SKM-1 treated with dmso at 0.1 percent for 144 hours (cell line): ENCODE results near the gene CDH20.
A peak's percentile ranks its signal among the peaks of the same experiment; 100 is the strongest.

Source experiments
- DNase-seq: peaks from one replicate; lab custom pipeline; 2025; ENCODE audit not compliant: unreplicated experiment; lab: John Stamatoyannopoulos, UW

The CDH20 gene

GRCh38 chr18:61572084-61572655 is 238.9 kb downstream of the CDH20 start:
- DNase-seq = no peak

GRCh38 chr18:61572871-61573270 is 239.6 kb downstream of the CDH20 start:
- no peak for DNase-seq

DNA sequence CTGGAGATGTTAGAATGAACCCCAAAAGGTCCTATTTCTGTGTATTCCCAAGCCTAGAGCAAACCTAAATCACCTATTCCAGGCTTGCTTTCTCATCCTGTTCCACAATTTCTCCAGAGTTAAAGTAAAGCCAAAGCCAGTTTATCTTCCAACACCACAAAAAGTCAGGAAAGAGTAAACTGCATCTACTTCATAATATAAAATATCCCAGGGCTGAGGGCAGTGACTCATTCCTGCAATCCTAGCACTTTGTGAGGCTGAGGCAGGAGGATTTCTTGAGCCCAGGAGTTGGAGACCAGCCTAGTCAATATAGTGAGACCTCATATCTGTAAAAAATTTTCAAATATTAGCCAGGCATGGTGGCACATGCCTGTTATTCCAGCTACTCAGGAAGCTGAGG is 241.4 kb downstream of the CDH20 start:
- DNase-seq = no peak

- DNase-seq = no peak
Measured at GRCh38 chr18:61575419-61575818, 242.2 kb downstream of the CDH20 start.

DNA sequence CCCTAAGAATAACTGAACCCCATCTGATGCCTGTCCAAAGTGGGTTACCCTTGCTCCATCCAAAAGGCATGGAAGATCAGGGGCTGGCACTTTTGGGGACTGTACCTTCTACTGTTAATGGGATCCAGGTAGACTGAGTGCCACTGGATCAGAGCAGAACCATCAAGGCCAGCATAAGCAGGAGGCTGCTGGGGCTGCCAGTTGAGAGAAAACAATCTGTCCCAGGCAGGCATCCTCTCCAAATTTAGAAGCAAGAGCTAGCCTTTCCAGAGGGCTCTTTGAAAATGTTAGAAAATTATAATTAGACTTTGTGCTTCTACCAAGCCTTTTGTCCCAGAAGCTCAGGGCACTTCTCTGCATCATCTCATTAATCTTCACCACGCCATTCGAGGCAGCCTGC is 245.6 kb downstream of the CDH20 start:
- DNase-seq = no peak

DNA sequence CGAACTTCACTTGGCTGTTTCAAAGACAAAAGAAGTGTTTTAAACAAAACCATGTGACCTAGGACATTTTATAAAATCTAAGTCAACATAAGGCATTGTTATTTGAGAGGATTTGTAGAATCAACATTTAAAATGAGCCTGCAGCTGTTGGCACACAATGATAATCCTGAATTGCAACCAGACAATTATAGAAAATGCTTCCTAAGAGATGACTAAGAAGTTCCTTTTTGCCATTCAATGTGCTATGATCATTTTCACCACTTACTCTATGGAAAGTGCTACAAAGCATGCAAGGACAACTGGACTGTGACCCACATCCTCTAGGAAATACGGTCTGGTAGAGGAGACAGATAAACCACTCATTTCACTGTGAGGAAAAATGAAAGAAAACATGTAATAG is 246.4 kb downstream of the CDH20 start:
- DNase-seq = no peak

- DNase-seq = no peak
Measured at GRCh38 chr18:61580046-61580445, 246.8 kb downstream of the CDH20 start.

DNA sequence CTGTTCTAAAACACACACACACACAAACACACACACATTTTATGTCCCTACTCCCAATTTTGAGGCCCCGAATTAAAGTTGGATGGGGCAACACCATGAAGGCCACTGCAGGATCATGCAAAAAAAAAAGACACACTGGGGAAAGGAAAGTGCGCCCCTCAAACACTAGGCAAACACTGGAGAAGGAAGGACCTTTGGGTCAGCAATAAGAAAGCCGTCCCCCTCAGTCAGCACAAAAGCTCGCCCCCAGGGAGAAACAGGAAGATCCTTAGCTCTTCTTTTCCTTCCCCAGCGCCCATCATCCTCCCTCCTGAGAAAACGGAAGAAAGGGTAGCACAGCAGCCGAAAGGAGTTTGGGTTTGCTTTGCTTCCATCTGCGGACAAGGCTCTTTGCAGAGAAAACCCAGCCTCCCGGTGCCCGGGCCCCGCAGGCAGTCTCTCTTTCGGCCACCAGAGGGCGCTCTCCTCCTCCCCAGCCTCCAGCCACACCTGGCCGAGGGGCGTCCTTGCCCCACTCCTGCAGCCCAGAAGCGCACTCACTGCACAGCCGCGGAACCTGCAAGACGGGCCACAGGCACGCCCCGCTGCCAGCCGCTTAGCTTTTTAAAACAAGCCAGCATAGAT is 248.5 kb downstream of the CDH20 start:
- peak; percentile 15 for DNase-seq

DNA sequence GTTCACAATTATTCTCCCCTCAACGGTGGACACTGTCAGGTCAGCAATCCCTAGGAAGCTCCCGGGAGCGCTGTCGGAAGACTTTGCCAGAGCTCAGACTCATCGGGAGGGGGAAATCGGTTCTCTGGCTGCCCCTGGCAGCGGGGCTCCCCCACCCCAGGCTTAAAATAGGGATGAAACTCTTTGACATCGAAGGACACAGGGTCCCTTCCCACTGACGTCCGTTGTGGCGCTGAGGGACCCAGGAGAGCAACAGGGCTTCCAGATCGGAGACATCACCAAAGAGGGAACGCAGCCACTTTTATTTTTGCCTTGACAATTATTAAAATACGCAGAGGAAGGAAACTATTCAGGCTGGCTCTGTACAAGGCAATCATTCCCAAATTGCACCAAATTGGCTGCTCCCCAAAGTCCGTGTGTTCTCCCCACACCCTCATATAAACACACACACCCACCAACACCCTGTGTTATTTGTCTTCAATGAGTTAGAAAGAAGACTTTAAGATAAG is 249.0 kb downstream of the CDH20 start:
- DNase-seq = no peak

DNA sequence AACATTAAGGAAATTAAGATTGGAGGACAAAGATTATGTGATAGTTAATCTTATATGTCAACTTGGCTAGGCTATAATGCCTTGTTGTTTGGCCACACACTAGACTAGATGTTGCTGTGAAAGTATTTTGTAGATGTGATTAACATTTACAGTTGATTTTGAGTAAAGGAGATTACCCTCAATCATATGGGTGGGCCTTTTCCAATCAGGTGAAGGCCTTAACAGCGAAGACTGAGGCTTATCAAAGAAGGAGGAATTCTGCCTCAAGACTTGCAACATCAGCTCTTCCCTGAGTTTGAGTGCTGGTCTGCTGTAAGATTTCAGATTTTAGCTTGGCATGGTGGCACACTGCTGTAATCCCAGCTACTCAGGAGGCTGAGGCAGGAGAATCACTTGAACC is 250.3 kb downstream of the CDH20 start:
- no peak for DNase-seq

DNA sequence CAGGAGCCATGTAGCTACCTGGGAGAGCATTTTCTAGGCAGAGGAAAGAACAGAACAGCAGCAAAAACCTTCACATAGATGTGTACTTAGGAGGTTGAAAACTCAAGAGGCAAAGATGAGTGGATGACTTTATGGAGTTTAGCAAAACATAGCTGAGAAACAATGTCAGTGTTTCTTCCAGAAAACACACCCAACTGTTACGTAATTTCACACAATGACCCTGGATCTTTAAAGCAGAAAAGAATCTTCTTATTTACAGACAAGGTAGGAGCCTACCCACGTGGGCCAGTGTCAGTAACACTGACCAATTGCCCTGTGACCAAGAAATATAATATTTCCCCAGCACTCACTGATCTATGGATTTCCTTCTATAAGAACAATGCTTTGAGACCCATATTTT is 254.6 kb downstream of the CDH20 start:
- no peak for DNase-seq

- peak; percentile 50 for DNase-seq
Measured at GRCh38 chr18:61589053-61589723, 256.0 kb downstream of the CDH20 start.

GRCh38 chr18:61589724-61590065 is 256.5 kb downstream of the CDH20 start:
- DNase-seq = no peak

- no peak for DNase-seq
Measured at GRCh38 chr18:61591253-61591652, 258.0 kb downstream of the CDH20 start.

DNA sequence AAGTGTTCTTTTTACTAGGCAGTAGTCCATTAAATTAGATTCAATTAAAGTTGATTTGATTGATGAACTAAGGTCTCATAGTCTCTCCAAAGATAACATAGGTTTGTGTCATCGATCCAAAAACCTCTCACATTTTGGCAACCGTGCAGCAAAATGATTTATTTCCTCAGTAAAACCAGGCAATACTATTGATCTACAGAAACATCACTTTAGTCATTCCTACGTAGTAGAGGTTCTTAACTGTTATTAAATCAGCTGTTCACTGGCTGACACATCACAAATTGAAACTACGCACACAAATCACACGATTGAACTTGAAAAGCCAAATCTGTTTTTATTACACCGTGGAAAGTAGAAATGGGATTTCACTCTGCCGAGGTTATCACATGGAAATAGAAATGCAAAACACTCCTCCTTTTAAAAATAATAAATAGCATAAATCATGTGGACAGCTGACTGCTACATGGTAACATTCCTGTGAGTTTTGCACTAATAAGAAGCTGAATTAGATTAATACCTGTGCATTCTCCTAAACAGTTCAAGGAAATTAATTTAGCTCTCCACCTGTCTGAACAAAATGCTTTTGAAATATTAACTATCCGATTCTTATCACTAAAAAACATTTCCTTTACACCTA is 262.5 kb downstream of the CDH20 start:
- no peak for DNase-seq

- DNase-seq = no peak
Measured at GRCh38 chr18:61596296-61596695, 263.1 kb downstream of the CDH20 start.

DNA sequence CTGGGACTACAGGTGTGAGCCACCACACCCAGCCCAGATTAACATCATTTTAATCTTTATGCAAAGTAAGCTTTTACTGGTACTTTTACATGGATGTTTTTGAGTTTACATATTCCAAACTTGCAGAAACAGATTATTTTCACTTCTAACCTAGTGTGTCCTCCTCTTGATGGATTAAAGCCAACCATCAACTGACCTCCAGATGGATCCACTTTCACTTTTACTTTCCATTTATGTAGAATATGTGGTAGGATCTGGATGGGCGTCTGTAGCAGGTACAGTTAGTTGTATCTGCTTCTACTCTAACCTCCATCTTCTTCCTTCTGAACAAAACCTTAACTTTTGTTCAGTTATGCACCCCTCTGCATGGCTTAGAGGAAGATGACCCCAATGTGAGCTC is 264.1 kb downstream of the CDH20 start:
- DNase-seq = no peak

DNA sequence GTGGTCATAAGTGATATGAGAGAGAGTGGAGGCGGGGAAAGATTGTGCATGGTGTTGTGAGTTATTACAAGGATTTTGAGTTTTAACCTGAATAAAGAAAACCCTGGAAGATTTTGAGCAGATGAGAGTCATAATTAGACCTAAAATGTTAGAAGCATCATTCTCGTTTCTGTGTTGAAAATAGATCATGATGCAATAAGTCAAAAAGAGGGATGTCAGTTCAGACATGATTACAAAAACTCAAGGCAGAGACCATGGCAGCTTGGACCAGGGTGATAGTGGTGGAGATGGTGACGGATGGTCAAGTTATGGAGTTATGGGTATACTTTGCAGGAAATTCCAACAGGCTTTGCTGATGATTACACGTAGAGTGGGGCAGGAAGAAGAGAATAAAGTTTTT is 267.2 kb downstream of the CDH20 start:
- no peak for DNase-seq

DNA sequence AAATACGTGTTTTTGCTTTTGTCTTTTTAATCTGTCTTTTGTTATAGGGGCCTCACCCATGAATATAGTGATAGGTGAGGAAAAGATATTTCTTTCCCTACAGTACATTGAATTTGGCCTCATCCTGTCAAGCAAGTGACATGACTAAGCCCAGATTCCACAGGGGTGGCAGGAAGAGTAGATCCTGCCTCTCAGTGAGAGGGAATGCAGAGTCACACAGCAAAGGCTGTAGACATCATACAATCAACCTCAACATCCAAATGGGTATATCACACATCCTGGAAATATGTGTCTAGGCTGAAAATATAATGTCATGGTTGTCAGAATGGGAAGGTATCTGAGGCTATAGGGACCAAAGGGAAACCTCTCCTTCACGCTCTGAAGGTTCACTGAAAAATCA is 269.6 kb downstream of the CDH20 start:
- DNase-seq = no peak
